ENCODE data around the gene HSD17B2. TPM values are rescaled to one million over a fixed set of nuclear protein-coding genes. Genes with fewer than 3 reads are reported as not detected.

Gene HSD17B2
- total RNA-seq, 2 donors from 2014 or later: 0.80 to 1.0 TPM

DNA sequence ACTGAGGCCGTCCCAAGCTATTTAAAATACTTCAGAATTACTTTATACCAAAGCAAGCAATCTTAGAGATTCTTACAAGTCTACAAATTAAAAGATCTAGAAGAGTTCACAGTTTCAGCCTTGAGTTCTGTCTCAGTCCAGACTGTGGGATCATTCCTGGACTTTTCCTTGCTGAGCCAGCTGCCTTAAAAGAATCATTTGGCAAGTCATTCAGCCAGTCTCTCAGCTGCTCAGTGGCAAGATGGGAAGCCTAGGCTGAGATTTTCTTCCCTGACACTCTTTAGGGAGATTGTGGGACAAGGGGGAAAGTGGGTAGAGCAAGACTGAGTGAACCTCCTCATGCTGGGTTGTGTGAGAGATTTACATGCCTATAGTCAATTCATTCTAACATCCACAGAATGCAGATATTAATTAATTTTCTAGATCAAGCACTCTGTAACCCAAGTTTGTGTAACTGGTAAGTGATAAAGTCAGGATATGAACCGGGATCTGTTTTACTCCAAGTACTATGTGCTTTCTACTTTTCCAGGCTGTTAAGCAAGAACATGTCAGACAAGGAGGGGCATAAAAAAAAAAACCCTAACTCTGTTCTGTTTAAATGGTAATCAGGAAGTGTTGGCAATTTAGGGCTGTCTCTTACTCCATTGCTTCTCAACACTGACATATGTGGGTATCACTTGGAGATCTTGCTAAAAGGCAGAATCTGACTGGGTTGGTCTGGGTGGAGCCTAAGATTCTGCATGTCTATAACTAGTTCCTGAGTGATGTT is 50.1 kb downstream of the HSD17B2 start:
- H3K4me1 ChIP-seq (replicated peaks): no peaks in the 10 kb centered on the region
- no peaks in the 10 kb centered on the region for H3K27me3 ChIP-seq (replicated peaks; ENCODE audit: insufficient read depth)
- intact Hi-C loops (cut with DNase I): no loop called here
- TF ChIP-seq, protein P1, sequence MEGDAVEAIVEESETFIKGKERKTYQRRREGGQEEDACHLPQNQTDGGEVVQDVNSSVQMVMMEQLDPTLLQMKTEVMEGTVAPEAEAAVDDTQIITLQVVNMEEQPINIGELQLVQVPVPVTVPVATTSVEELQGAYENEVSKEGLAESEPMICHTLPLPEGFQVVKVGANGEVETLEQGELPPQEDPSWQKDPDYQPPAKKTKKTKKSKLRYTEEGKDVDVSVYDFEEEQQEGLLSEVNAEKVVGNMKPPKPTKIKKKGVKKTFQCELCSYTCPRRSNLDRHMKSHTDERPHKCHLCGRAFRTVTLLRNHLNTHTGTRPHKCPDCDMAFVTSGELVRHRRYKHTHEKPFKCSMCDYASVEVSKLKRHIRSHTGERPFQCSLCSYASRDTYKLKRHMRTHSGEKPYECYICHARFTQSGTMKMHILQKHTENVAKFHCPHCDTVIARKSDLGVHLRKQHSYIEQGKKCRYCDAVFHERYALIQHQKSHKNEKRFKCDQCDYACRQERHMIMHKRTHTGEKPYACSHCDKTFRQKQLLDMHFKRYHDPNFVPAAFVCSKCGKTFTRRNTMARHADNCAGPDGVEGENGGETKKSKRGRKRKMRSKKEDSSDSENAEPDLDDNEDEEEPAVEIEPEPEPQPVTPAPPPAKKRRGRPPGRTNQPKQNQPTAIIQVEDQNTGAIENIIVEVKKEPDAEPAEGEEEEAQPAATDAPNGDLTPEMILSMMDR (IDR thresholded peaks at IDR 0.05): no peak
- TF ChIP-seq POLR2A (IDR thresholded peaks at IDR 0.05) (no peak), POLR2AphosphoS5 (IDR thresholded peaks at IDR 0.05) (no peak)
- no peak for DNase-seq (ENCODE audit: low spot score)
- WGBS: 89% methylated on average over 2 of the region's 2 CpGs
- H3K27ac ChIP-seq: no peak overlapping the region
- H3K36me3 ChIP-seq: no peaks in the 10 kb centered on the region
- no peak overlapping the region for H3K4me3 ChIP-seq
- no peaks in the 10 kb centered on the region for H3K9me3 ChIP-seq

DNA sequence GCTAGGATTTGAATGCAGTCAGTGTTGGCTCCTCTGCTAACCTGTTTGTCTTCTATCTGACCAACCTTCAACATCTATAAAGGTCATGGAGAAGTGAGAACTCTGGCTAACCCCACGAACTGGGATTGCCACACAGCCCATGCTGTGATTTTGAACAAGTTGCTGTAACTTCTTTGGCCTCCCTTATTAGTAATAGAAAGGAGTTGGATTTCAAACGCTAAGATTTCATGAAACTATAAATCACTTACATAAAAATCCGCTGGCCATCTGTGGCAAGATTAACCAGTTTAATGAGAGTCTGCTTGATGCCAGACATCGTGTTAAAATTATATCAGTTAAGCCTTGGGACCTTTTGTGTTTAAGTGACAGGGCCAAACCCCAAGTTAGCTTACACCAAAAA is 53.4 kb downstream of the HSD17B2 start:
- H3K27ac ChIP-seq: no peak overlapping the region

DNA sequence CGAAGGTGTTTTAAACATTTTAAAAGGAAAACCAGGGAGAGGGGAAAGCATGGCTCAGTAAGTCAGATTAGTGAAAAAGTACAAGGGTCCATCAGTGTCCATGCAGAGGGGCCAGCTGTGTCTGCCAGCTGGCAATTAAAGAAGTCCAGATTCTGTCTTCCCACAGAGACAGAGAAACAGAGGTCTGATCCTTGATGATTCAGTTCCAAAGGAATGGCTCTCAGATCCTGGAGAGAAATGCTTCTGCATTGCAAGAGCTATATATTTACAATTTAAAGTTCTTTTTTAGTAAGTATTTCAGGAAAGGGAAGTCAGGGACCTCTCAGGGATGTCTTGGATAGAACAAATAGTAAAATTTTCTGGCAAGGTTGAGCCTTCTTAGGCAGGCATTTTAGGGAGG is 56.2 kb downstream of the HSD17B2 start:
- Histone ChIP-seq H3K4me1 (replicated peaks) (no peaks in the 10 kb centered on the region), H3K9me3 (no peaks in the 10 kb centered on the region), H3K27me3 (replicated peaks; ENCODE audit: insufficient read depth) (no peaks in the 10 kb centered on the region), H3K36me3 (no peaks in the 10 kb centered on the region), H3K27ac (no peak overlapping the region), H3K4me3 (no peak overlapping the region)
- intact Hi-C loops (cut with DNase I): no loop called here
- 93% methylated on average over 1 of the region's 1 CpG for WGBS
- no peak for DNase-seq (ENCODE audit: low spot score)
- no peak for TF ChIP-seq POLR2A (IDR thresholded peaks at IDR 0.05)
- TF ChIP-seq, protein P1 (IDR thresholded peaks at IDR 0.05): no peak
- no peak for TF ChIP-seq POLR2AphosphoS5 (IDR thresholded peaks at IDR 0.05)

More for the DNA sequence above, 53.4 kb downstream of the HSD17B2 start:
- intact Hi-C loops (cut with DNase I): no loop called here
- TF ChIP-seq, protein P1 (IDR thresholded peaks at IDR 0.05): no peak
- TF ChIP-seq POLR2AphosphoS5 (IDR thresholded peaks at IDR 0.05) (no peak), POLR2A (IDR thresholded peaks at IDR 0.05) (no peak)
- WGBS: 20% methylated on average over 4 of the region's 4 CpGs
- no peak overlapping the region for H3K4me3 ChIP-seq
- H3K9me3 ChIP-seq: no peaks in the 10 kb centered on the region
- H3K4me1 ChIP-seq (replicated peaks): no peaks in the 10 kb centered on the region
- H3K36me3 ChIP-seq: no peaks in the 10 kb centered on the region
- peak; percentile 9 for DNase-seq (ENCODE audit: low spot score)
- H3K27me3 ChIP-seq (replicated peaks; ENCODE audit: insufficient read depth): no peaks in the 10 kb centered on the region

DNA sequence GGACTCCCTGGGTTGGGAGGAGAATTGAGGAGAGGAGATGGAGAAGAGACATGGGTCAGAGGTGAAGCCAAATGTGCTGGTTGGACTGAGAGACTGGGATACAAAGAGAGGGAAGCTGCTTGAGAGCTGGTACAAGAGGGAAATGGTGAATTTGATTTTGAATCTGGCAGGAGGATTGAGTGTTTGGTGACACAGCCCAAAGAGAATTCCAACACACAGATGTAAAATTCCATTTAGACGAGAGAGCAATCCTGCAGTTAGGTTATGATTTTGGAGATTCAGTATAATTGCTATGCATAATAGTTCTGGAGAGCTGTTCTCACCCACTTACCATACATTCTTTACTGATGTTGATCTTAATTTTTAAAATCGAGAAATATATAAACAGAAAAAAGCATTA is 57.7 kb downstream of the HSD17B2 start:
- H3K4me1 ChIP-seq (replicated peaks): no peaks in the 10 kb centered on the region
- no peak for TF ChIP-seq POLR2AphosphoS5 (IDR thresholded peaks at IDR 0.05)
- TF ChIP-seq, protein P1 (IDR thresholded peaks at IDR 0.05): no peak
- TF ChIP-seq POLR2A (IDR thresholded peaks at IDR 0.05): no peak
- 95% methylated on average over 2 of the region's 2 CpGs for WGBS
- no peak overlapping the region for H3K4me3 ChIP-seq
- H3K36me3 ChIP-seq: no peaks in the 10 kb centered on the region
- H3K27me3 ChIP-seq (replicated peaks; ENCODE audit: insufficient read depth): no peaks in the 10 kb centered on the region
- DNase-seq (ENCODE audit: low spot score): no peak
- intact Hi-C loops (cut with DNase I): no loop called here
- no peak overlapping the region for H3K27ac ChIP-seq
- no peaks in the 10 kb centered on the region for H3K9me3 ChIP-seq

DNA sequence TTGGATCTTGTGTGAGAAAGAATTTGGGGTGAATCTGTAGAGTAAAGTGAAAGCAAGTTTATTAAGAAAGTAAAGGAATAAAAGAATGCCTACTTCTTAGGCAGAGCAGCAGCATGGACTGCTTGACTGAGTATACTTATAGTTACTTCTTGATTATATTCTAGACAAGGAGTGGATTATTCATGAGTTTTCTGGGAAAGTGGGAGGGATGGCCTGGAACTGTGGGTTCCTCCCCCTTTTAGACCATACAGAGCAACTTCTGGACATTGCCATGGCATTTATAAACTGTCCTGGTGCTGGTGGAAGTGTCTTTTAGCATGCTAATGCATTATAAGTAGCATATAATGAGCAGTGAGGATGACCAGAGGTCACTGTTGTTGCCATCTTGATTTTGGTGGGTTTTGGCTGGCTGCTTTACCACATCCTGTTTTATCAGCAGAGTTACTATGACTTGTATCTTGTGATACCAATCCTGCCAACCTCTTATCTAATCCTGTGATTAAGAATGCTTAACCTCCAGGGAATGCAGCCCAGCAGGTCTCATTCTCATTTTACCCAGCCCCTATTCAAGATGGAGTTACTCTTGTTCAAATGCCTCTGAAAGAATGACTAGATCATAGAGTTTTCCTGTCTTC is 58.7 kb downstream of the HSD17B2 start:
- Histone ChIP-seq H3K27ac (no peak overlapping the region), H3K4me1 (replicated peaks) (no peaks in the 10 kb centered on the region), H3K27me3 (replicated peaks; ENCODE audit: insufficient read depth) (no peaks in the 10 kb centered on the region), H3K36me3 (no peaks in the 10 kb centered on the region), H3K9me3 (no peaks in the 10 kb centered on the region), H3K4me3 (no peak overlapping the region)
- TF ChIP-seq, protein P1 (IDR thresholded peaks at IDR 0.05): no peak
- TF ChIP-seq POLR2A (IDR thresholded peaks at IDR 0.05) (no peak), POLR2AphosphoS5 (IDR thresholded peaks at IDR 0.05) (no peak)
- intact Hi-C loops (cut with DNase I): no loop called here
- no peak for DNase-seq (ENCODE audit: low spot score)
